Fibroblast of gingiva (primary cell): Measurements from ENCODE around the gene EXO5.
"Not testable (repeated sequence)": the region's sequence is repeated elsewhere in the genome, so short reads cannot be mapped to it uniquely, and the experiment has no call there.

Experiments used
- DNase-seq: peaks from one replicate; pipeline ENCODE4 v3.0.0-alpha.2; 2011; ENCODE audit warnings: low read depth

The EXO5 gene

GRCh38 chr1:40553017-40553416, 44.5 kb downstream of the EXO5 start:
- no peak for DNase-seq

DNA sequence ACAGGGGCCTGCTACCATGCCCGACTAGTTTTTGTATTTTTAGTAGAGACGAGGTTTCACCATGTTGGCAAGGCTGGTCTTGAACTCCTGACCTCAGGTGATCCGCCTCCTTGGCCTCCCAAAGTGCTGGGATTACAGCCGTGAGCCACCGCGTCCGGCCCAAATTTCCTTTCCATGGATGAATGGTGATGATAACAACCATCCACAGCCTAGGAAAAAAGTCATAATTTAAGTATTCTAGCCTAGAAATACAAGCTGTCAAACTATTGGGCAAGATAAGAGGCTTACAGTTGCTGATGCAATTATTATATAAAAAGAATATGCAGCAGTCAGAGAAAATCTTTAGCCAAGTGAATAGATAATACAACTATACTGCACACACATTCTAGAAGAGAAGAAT, 46.2 kb downstream of the EXO5 start:
- DNase-seq: not testable (repeated sequence)

GRCh38 chr1:40556121-40556520, 47.6 kb downstream of the EXO5 start:
- no peak for DNase-seq

DNA sequence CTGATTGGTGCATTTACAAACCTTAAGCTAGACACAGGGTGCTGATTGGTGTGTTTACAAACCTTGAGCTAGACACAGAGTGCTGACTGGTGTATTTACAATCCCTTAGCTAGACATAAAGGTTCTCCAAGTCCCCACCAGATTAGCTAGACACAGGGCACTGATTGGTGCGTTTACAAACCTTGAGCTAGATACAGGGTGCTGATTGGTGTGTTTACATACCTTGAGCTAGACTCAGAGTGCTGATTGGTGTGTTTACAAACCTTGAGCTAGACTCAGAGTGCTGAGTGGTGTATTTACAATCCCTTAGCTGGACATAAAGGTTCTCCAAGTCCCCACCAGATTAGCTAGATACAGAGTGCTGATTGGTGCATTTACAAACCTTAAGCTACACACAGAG, 49.7 kb downstream of the EXO5 start:
- not testable (repeated sequence) for DNase-seq

- DNase-seq: no peak
Observed at GRCh38 chr1:40562185-40562584, 53.6 kb downstream of the EXO5 start.

DNA sequence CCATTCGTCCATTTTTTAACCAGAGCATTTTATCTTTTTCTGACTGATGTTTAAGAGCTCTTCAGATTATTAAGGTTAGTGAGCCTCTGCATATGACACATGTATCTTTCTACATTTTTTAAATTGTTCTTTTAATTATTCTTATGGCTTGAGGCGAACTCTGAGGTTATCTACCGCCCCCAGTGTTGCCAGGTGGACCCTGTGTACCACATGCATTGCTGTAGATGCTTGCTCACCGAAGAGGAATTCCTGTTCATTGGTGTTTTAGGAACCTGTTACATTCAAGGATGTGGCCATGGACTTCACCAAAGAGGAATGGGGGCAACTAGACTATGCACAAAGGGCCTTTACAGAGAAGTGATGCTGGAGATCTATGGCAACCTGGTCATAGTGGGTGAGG, 54.7 kb downstream of the EXO5 start:
- no peak for DNase-seq

DNA sequence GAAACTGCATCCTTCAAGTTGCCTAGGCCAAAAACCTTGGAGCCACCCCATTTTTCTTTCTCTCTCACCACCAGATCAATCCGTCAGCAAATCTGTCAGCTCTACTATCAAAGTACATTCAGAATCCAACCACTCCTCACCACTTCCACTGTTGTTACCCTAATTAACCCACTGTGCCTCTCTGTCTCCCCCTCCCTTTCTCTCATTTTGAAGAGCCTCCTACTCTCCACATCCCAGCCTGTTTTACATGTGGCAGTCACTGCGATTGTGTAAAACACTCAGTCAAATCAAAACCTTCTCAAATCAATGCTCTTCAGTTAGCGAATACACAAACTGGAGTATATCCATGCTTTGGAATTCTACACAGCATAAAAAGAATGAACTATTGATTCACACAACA, 55.9 kb downstream of the EXO5 start:
- DNase-seq: no peak

DNA sequence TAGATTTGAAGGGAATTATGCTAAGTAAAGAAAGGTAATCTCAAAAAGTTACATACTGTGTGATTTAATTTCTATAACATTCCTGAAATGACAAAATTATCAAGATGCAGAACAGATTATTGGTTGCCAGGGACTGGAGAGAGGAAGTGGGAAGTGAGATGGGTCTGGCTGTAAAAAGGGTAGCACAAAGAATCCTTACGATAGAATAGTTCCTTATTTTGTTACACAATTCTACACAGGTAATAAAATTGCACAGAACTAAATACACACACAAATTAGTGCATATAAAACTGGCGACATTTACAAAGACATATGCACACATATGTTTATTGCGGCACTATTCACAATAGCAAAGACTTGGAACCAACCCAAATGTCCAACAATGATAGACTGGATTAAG, 56.3 kb downstream of the EXO5 start:
- no peak for DNase-seq
